ENCODE results near the gene GBE1. TPM values are rescaled to one million over a fixed set of nuclear protein-coding genes. Genes with fewer than 3 reads are reported as not detected.

The GBE1 gene
- total RNA-seq, 2 experiments from 2014 or later = 3.7 to 4.4 TPM

DNA sequence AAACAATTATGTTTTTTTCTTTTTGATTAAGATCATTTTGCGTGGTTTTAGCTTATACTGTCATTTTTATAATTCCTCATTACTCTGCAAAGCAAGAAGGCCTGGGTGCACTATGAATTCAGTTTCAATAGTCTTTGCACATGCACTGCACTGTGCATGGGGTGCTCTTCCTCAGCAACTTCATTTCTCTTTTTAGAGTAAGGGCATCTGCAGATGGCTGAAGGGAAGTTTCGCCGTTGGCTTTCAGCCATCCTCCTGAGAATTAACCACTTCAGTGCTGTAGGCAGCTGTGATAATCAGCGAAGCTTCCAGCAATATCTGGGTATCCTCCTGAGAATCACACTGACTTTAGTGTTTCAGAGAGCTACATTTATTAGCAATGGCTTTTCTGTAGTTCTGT, 284.8 kb downstream of the GBE1 start:
- H3K36me3 ChIP-seq (ENCODE audit: insufficient read depth, low read length) = no peaks in the 10 kb centered on the region
- DNase-seq (no peak), ATAC-seq (ENCODE audit: poor library complexity) (no peak)
- no peak overlapping the region for H3K27ac ChIP-seq (ENCODE audit: low read depth in 1 of 2, low read length in 2 of 2)
- intact Hi-C loops (cut with DNase I, micrococcal nuclease) = no loop called here
- no peaks in the 10 kb centered on the region for H3K9me3 ChIP-seq (ENCODE audit: control insufficient read depth in 1 of 2, insufficient read depth in 1 of 2, low read length in 2 of 2)
- ChIA-PET CTCF (no interaction called here), POLR2A (no interaction called here)
- H3K36me3 Mint-ChIP-seq (ENCODE audit: low read depth) = no peaks in the 10 kb centered on the region
- no peak overlapping the region for H3K4me3 ChIP-seq (ENCODE audit: low read length)
- H3K27me3 ChIP-seq (ENCODE audit: control insufficient read depth in 1 of 2, insufficient read depth in 2 of 2, low read length in 2 of 2) = no peaks in the 10 kb centered on the region
- H3K4me3 Mint-ChIP-seq = no peak overlapping the region
- no peaks in the 10 kb centered on the region for H3K4me1 Mint-ChIP-seq (ENCODE audit: low read depth)
- H3K27me3 Mint-ChIP-seq = no peaks in the 10 kb centered on the region
- H3K27ac Mint-ChIP-seq = no peak overlapping the region
- H3K4me1 ChIP-seq (ENCODE audit: insufficient read depth, low read length) = no peaks in the 10 kb centered on the region
- no peaks in the 10 kb centered on the region for H3K9me3 Mint-ChIP-seq
- TF ChIP-seq CTCF (IDR thresholded peaks at IDR 0.05) = no peak

DNA sequence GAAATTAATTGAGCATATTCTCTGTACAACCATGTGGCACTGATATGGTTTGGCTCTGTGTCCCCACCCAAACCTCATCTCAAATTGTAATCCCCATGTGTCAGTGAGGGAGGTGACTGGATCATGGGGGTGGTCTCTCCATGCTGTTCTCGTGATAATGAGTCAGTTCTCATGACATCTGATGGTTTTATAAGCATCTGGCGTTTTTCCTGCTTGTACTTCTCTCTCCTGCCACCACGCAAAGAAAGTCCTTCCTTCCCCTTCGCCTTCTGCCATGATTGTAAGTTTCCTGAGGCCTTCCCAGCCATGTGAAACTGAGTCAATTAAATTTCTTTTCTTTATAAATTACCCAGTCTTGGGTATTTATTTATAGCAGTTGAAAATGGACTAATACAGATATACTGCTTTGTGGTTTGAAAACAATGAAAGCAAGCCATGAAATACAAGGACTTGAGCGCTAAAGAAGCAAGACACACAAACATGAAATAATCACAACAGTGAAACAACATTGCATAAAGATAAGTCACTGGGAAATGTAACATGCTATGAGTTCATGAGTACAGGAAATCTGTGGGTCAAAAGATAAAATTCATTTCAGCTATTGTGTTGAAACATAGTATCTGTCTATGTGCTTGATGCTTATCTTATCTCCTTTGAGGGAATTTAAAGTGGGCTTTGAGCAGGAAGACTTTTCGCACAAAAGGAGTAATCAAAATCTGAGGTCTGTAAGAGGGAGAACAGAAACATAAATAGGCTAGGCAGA, 288.7 kb downstream of the GBE1 start:
- Histone ChIP-seq H3K4me1 (ENCODE audit: insufficient read depth, low read length) (no peaks in the 10 kb centered on the region), H3K4me3 (ENCODE audit: low read length) (no peak overlapping the region), H3K27me3 (ENCODE audit: control insufficient read depth in 1 of 2, insufficient read depth in 2 of 2, low read length in 2 of 2) (no peaks in the 10 kb centered on the region), H3K27ac (ENCODE audit: low read depth in 1 of 2, low read length in 2 of 2) (no peak overlapping the region), H3K36me3 (ENCODE audit: insufficient read depth, low read length) (no peaks in the 10 kb centered on the region), H3K9me3 (ENCODE audit: control insufficient read depth in 1 of 2, insufficient read depth in 1 of 2, low read length in 2 of 2) (no peaks in the 10 kb centered on the region)
- Mint-ChIP-seq H3K27me3 (no peaks in the 10 kb centered on the region), H3K4me1 (ENCODE audit: low read depth) (no peaks in the 10 kb centered on the region), H3K4me3 (no peak overlapping the region), H3K27ac (no peak overlapping the region), H3K9me3 (no peaks in the 10 kb centered on the region), H3K36me3 (ENCODE audit: low read depth) (no peaks in the 10 kb centered on the region)
- intact Hi-C loops (cut with DNase I, micrococcal nuclease) = no loop called here
- ChIA-PET POLR2A (no interaction called here), CTCF (no interaction called here)
- no peak for ATAC-seq (ENCODE audit: poor library complexity)
- no peak for TF ChIP-seq CTCF (IDR thresholded peaks at IDR 0.05)
- no peak for DNase-seq

- no peak for ATAC-seq (ENCODE audit: poor library complexity)
- no peak for TF ChIP-seq CTCF (IDR thresholded peaks at IDR 0.05)
- H3K36me3 Mint-ChIP-seq (ENCODE audit: low read depth) = no peaks in the 10 kb centered on the region
- no peaks in the 10 kb centered on the region for H3K4me1 Mint-ChIP-seq (ENCODE audit: low read depth)
- no peak for DNase-seq
- ChIA-PET CTCF (no interaction called here), POLR2A (no interaction called here)
- no peak overlapping the region for H3K27ac Mint-ChIP-seq
- no peak overlapping the region for H3K4me3 Mint-ChIP-seq
- no peaks in the 10 kb centered on the region for H3K9me3 ChIP-seq (ENCODE audit: control insufficient read depth in 1 of 2, insufficient read depth in 1 of 2, low read length in 2 of 2)
- H3K27me3 Mint-ChIP-seq = no peaks in the 10 kb centered on the region
- intact Hi-C loops (cut with DNase I, micrococcal nuclease) = no loop called here
- no peaks in the 10 kb centered on the region for H3K4me1 ChIP-seq (ENCODE audit: insufficient read depth, low read length)
- no peak overlapping the region for H3K27ac ChIP-seq (ENCODE audit: low read depth in 1 of 2, low read length in 2 of 2)
- H3K36me3 ChIP-seq (ENCODE audit: insufficient read depth, low read length) = no peaks in the 10 kb centered on the region
- no peak overlapping the region for H3K4me3 ChIP-seq (ENCODE audit: low read length)
- no peaks in the 10 kb centered on the region for H3K27me3 ChIP-seq (ENCODE audit: control insufficient read depth in 1 of 2, insufficient read depth in 2 of 2, low read length in 2 of 2)
- H3K9me3 Mint-ChIP-seq = no peaks in the 10 kb centered on the region
Observed at GRCh38 chr3:81470524-81471278, 290.7 kb downstream of the GBE1 start.
